Measurements from ENCODE around the gene COLEC11. TPM values are rescaled to one million over a fixed set of nuclear protein-coding genes. Genes with fewer than 3 reads are reported as not detected.
A peak's percentile ranks its signal among the peaks of the same experiment; 100 is the strongest.

COLEC11 gene
- total and polyA plus RNA-seq, 9 of the 15 experiments (the other 6 are each of a cell fraction or from before 2014, with no cell fraction given): 0.32 to 4.3 (median 1.8) TPM

GRCh38 chr2:3575534-3576262, 19.2 kb upstream of the COLEC11 start (continued):
- TF ChIP-seq ZBTB26 (CRISPR knock-in tag; IDR thresholded peaks at IDR 0.05): no peak
- peak; percentile 66 for TF ChIP-seq ARID4B (CRISPR knock-in tag; IDR thresholded peaks at IDR 0.05)
- peak; percentile 46; the same call in 1 of the 2 replicates for TF ChIP-seq KAT7 (CRISPR knock-in tag; IDR thresholded peaks at IDR 0.05; ENCODE audit: borderline replicate concordance)
- TF ChIP-seq NR4A1 (CRISPR knock-in tag; IDR thresholded peaks at IDR 0.05): no peak
- TF ChIP-seq NR4A1 (tag; IDR thresholded peaks at IDR 0.05): no peak
- no peak for TF ChIP-seq RHOXF2B (CRISPR knock-in tag; conservative IDR thresholded peaks at IDR 0.05)
- TF ChIP-seq POLR2G (IDR thresholded peaks at IDR 0.05; ENCODE audit: low read depth, low read length): peak; percentile 7
- no peak for TF ChIP-seq ZBTB49 (CRISPR knock-in tag; IDR thresholded peaks at IDR 0.05; ENCODE audit: borderline replicate concordance)
- no peak for TF ChIP-seq SRSF3 (IDR thresholded peaks at IDR 0.05; ENCODE audit: insufficient read depth, low read length)
- TF ChIP-seq ZNF77 (CRISPR knock-in tag; IDR thresholded peaks at IDR 0.05): no peak
- TF ChIP-seq ZNF778 (CRISPR knock-in tag; IDR thresholded peaks at IDR 0.05): no peak
- 0 out of 6 replicates have a peak, but pooled peaks of 1 of the 3 experiments have one; percentile 83 for TF ChIP-seq ZBTB11 (CRISPR knock-in tag; IDR thresholded peaks at IDR 0.05)
- TF ChIP-seq FOXK2 (conservative IDR thresholded peaks at IDR 0.05 in 1 of 2, IDR thresholded peaks at IDR 0.05 in 1 of 2; ENCODE audit: low read depth in 2 of 2): no peak
- 0 out of 2 replicates have a peak, but pooled peaks have one; percentile 0 for TF ChIP-seq ZNF324 (CRISPR knock-in tag; IDR thresholded peaks at IDR 0.05)
- no peak for TF ChIP-seq SMAD1 (IDR thresholded peaks at IDR 0.05; ENCODE audit: low read depth, low read length, partially characterized antibody)
